NCI-H82 treated with DMSO at 0.1 percent for 48 hours (cell line): ENCODE measurements around the gene CFAP47.
"Not testable (repeated sequence)": the region's sequence is repeated elsewhere in the genome, so short reads cannot be mapped to it uniquely, and the experiment has no call there.

Experiments used
- DNase-seq: peaks from one replicate; lab custom pipeline; 2025; ENCODE audit not compliant: unreplicated experiment; lab: John Stamatoyannopoulos, UW

Gene CFAP47

GRCh38 chrX:36214924-36215323 lies 295.4 kb downstream of the CFAP47 start:
- no peak for DNase-seq

GRCh38 chrX:36218801-36219200 lies 299.3 kb downstream of the CFAP47 start:
- no peak for DNase-seq

- DNase-seq, result not testable (repeated sequence)
Observed at GRCh38 chrX:36234840-36235528, 315.4 kb downstream of the CFAP47 start.

- DNase-seq, result no peak
Observed at GRCh38 chrX:36241397-36241796, 321.9 kb downstream of the CFAP47 start.

- DNase-seq, result no peak
Observed at GRCh38 chrX:36266155-36266554, 346.6 kb downstream of the CFAP47 start.

- no peak for DNase-seq
Observed at GRCh38 chrX:36310136-36310535, 390.6 kb downstream of the CFAP47 start.

GRCh38 chrX:36314303-36314702 lies 394.8 kb downstream of the CFAP47 start:
- DNase-seq, result no peak

- DNase-seq, result no peak
Observed at GRCh38 chrX:36334572-36334971, 415.0 kb downstream of the CFAP47 start.

GRCh38 chrX:36336751-36337150 lies 417.2 kb downstream of the CFAP47 start:
- DNase-seq, result no peak

GRCh38 chrX:36344301-36344700 lies 424.8 kb downstream of the CFAP47 start:
- DNase-seq, result no peak

GRCh38 chrX:36348509-36348908 lies 429.0 kb downstream of the CFAP47 start:
- no peak for DNase-seq

GRCh38 chrX:36357855-36358254 lies 438.3 kb downstream of the CFAP47 start:
- peak; percentile 9 for DNase-seq

GRCh38 chrX:36364262-36364661 lies 444.7 kb downstream of the CFAP47 start:
- no peak for DNase-seq

GRCh38 chrX:36383495-36383894 lies 464.0 kb downstream of the CFAP47 start:
- no peak for DNase-seq

- DNase-seq, result no peak
Observed at GRCh38 chrX:36388901-36389300, 469.4 kb downstream of the CFAP47 start.

- no peak for DNase-seq
Observed at GRCh38 chrX:36401774-36402173, 482.2 kb downstream of the CFAP47 start.

GRCh38 chrX:36407836-36408235 lies 488.3 kb downstream of the CFAP47 start:
- no peak for DNase-seq

- no peak for DNase-seq
Observed at GRCh38 chrX:36414056-36414455, 494.5 kb downstream of the CFAP47 start.

GRCh38 chrX:36422368-36422767 lies 502.8 kb downstream of the CFAP47 start:
- no peak for DNase-seq

GRCh38 chrX:36431819-36432218 lies 512.3 kb downstream of the CFAP47 start:
- no peak for DNase-seq

GRCh38 chrX:36434522-36434921 lies 515.0 kb downstream of the CFAP47 start:
- DNase-seq, result no peak
